ENCODE measurements around the gene CIAO3.
A peak's percentile ranks its signal among the peaks of the same experiment; 100 is the strongest.

The CIAO3 gene

DNA sequence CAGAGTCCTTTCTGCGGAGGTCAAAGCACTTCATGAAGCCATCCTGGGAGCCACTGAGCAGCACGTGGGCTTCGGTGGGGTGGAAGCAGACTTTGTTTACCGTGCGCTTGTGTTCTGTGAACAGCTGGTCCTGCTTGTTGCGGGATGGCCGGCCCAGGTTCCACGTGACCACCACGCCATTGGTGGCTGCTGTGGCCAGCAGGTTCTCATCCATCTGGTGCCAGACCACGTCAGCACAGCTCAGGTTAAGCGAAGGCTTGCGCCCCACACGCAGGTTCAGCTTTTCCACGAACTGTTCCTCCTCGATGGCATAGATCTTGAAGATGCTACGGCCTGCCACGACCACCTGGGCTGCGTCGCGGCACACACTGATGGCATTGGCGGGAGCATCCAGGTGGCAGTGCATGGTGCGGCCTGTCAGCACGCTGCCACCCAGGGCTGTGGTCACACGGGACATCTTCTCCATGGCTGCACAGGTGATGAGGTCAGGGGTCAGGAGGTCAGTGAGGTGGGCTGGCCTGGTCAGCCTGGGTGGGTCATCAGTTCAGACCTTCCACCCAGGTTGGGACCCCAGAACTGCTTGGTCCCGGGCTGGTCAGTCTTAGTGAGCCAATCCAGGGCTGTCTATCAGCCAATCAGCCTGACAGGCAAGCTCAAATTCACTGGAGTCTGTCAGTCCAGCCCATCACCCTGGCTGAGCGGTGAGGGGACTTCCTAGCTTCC lies 51.5 kb downstream of the CIAO3 start:
- TF ChIP-seq TAF1 (IDR thresholded peaks at IDR 0.05; ENCODE audit: borderline replicate concordance, low read depth, low read length) (no peak), POLR2A (IDR thresholded peaks at IDR 0.05; ENCODE audit: low read depth, low read length) (no peak), POLR2AphosphoS5 (IDR thresholded peaks at IDR 0.05; ENCODE audit: low read depth, low read length) (no peak)
- FAIRE-seq (no peak), DNase-seq (ENCODE audit: insufficient read length) (no peak)

DNA sequence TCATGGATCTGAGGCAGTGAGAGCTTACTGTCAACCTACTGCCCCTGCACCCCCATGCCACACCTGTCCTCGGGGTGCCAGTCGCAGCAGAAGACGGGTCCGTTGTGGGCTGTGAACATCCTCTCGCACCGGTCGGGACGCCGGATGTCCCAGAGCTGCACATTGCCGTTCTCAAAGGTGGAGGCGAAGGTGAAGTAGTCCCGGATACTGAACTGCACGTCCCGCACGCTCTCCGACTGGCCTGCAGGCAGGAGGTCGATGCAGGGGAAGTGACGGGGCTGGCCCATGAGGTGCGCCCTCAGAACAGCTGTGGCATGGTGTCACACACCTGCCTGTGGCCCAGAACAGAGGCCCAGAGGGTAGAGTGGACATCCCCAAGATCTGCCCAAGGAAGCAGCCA lies 53.3 kb downstream of the CIAO3 start:
- FAIRE-seq = no peak
- DNase-seq (ENCODE audit: insufficient read length) = no peak
- TF ChIP-seq TAF1 (IDR thresholded peaks at IDR 0.05; ENCODE audit: borderline replicate concordance, low read depth, low read length) = no peak
- no peak for TF ChIP-seq POLR2A (IDR thresholded peaks at IDR 0.05; ENCODE audit: low read depth, low read length)
- no peak for TF ChIP-seq POLR2AphosphoS5 (IDR thresholded peaks at IDR 0.05; ENCODE audit: low read depth, low read length)

DNA sequence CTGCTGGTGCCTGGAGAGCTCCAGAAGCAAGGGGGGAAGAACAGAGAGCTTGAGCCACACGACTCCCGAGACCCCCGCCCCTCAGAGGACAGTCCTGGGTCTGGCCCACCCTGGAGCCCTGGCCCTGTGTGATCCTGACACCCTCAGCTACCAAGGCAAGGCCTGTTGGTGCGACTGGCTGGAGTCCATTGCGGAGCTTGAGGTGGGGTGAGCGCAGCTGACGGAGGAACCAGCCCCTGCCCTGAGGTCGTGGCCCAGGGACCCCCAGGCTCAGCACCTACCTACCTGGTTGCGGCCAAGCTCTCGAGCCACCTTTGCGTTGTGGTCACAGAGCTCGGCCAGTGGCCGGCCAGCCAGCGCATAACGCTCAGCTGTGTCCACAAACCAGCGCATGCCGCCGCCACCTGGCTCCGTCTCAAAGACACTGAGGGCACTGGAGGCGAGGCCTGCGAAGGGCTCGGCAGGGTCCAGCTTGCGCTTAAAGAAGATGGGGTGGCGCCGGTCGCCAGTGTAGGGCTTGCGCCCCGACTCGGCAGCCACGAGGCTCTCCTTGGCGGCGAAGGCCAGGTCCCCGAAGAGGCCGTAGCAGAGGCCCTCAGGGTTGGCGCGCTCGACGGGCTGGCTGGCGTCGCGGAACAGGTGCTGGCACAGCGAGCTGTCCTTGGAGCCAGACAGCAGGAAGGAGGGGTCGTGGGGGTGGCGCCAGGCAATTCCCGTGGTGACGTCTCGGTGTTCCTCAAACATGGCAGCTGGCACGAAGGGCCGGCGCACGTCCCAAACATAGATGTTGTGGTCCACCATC lies 54.1 kb downstream of the CIAO3 start:
- DNase-seq (ENCODE audit: insufficient read length) (no peak), FAIRE-seq (no peak)
- no peak for TF ChIP-seq POLR2AphosphoS5 (IDR thresholded peaks at IDR 0.05; ENCODE audit: low read depth, low read length)
- no peak for TF ChIP-seq POLR2A (IDR thresholded peaks at IDR 0.05; ENCODE audit: low read depth, low read length)
- TF ChIP-seq TAF1 (IDR thresholded peaks at IDR 0.05; ENCODE audit: borderline replicate concordance, low read depth, low read length) = no peak

DNA sequence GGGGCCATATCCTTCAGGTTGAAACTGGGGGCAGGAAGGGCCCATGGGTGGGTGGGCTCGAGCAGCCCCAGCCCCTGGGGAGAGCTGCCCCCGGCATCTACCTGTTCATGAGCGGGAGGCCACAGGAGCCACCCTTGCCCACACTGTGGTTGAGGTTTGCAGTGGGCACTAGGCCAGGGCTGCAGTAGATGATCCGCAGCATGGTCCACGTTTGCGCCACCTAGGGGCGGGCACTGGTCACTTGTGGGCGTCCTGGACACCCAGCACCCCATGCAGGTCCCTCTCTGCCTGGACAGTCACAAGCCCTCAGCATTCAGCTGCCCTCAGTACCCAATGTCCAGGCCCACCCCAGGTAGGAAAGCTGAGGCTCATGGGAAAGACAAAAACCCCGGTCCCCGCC lies 54.8 kb downstream of the CIAO3 start:
- TF ChIP-seq TAF1 (IDR thresholded peaks at IDR 0.05; ENCODE audit: borderline replicate concordance, low read depth, low read length) = no peak
- TF ChIP-seq POLR2AphosphoS5 (IDR thresholded peaks at IDR 0.05; ENCODE audit: low read depth, low read length) = no peak
- TF ChIP-seq POLR2A (IDR thresholded peaks at IDR 0.05; ENCODE audit: low read depth, low read length) = no peak
- DNase-seq (ENCODE audit: insufficient read length) = no peak
- FAIRE-seq = no peak

DNA sequence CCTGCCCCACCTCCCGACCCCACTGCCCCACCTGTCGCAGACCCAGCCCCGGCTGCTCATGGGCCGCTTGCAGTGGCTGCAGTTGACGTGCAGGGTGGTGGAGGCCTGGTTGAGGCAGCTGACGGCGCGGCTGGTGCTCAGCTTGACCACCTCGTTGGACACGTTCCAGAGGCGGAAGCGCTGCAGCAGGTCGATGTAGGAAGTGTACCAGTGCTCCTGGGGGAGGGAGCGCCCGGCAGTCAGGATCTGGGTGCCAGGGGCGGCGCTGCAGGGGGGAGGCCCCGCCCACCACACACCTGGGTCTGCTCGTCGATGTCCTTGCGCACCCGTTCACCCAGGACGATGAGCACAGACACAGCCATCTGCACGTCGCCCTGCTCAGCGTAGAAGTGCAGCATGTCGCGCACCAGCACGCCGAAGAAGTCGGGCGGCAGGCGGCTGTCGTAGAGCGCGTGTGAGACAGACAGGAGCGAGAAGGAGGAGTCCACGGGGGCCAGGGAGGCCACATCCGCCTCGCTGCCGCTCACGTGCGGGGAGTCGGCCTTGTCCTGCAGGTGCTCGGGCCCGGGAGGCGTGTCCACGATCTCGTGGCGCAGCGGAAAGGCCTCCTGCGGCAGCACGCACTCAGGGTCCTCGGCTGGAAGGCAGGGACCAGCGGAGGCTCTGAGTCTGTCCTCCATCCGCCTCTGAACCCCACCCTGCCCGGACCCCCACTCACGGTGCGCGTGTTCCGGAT lies 55.7 kb downstream of the CIAO3 start:
- DNase-seq (ENCODE audit: insufficient read length) (no peak), FAIRE-seq (no peak)
- no peak for TF ChIP-seq POLR2AphosphoS5 (IDR thresholded peaks at IDR 0.05; ENCODE audit: low read depth, low read length)
- TF ChIP-seq TAF1 (IDR thresholded peaks at IDR 0.05; ENCODE audit: borderline replicate concordance, low read depth, low read length) = no peak
- no peak for TF ChIP-seq POLR2A (IDR thresholded peaks at IDR 0.05; ENCODE audit: low read depth, low read length)

DNA sequence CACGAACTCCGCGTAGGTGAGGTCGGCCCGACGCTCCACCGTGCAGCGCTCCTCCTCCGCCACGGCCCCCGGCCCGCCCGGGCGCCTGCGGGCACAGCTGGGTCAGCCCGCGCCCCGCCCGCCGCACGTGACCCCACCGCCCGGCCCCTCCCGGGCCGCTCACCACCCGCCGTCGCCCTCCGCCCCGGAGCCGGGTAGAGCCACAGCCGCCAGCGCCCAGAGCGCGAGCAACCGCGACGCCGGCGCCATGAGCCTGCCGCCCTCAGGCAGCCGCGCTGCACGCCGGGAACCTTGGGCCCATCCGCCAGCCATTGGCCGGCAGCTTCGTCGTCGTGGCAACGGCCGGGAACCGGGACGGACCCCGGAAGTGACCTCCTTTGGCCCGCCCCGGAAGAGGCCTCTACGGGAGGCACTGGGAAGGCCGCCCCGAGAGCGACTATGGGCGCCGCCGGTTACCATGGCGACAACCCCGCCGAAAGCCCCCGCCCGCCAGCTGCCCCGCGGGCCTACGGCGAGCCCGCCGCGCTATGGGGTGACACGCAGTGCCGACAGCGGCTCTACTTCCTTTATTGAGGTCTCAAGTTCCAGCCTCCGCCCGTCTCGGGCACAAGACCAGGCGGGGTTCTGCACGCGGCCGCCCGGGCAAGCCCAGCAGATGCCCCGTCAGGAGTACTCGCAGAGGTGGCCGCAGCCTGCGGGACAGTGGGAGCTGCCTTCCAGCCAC lies 56.6 kb downstream of the CIAO3 start, which contains the start of gene JMJD8:
JMJD8 (minus strand) TSS at position 264 of the 724 bp plus-strand sequence; CDS start at position 249, 15 bp downstream.
- peak; percentile 90 for TF ChIP-seq POLR2AphosphoS5 (IDR thresholded peaks at IDR 0.05; ENCODE audit: low read depth, low read length)
- peak; percentile 97 for TF ChIP-seq POLR2A (IDR thresholded peaks at IDR 0.05; ENCODE audit: low read depth, low read length)
- peak; percentile 85 for TF ChIP-seq TAF1 (IDR thresholded peaks at IDR 0.05; ENCODE audit: borderline replicate concordance, low read depth, low read length)
- peak; percentile 97 for FAIRE-seq
- peak; percentile 100 for DNase-seq (ENCODE audit: insufficient read length)

DNA sequence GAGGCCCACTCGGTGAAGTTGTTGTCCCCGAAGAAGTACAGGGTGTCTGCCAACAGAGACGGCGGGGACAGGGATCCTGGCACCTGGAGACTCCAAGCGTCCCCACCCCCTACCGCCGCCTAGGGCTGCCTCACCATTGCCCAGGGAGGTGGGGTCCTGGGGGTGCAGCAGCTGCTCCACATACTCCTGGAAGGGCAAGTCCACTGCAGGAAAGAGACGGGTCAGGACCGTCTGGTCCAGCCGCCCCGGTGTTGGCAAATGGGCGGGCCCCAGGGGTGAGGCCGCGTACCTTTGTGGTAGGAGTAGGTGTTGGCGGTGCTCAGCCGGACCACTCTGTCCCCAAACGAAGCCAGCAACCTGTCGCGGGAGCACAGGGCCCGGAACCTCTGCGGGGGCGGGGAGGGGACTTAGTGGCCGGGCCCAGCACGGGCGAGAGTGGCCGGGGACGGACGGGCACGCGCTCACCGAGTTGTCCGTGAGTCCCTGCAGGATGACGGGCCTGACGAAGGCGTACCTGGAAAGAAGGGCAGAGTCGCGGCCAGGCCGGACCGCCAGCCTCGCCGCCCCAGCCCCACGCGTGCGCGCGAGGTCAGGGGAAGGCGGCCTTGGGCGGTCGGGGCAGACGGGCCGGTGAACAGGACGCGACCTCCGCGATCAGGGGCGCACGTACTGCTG lies 57.3 kb downstream of the CIAO3 start:
- no peak for TF ChIP-seq TAF1 (IDR thresholded peaks at IDR 0.05; ENCODE audit: borderline replicate concordance, low read depth, low read length)
- no peak for TF ChIP-seq POLR2AphosphoS5 (IDR thresholded peaks at IDR 0.05; ENCODE audit: low read depth, low read length)
- TF ChIP-seq POLR2A (IDR thresholded peaks at IDR 0.05; ENCODE audit: low read depth, low read length) = no peak
- FAIRE-seq = no peak
- DNase-seq (ENCODE audit: insufficient read length) = no peak

DNA sequence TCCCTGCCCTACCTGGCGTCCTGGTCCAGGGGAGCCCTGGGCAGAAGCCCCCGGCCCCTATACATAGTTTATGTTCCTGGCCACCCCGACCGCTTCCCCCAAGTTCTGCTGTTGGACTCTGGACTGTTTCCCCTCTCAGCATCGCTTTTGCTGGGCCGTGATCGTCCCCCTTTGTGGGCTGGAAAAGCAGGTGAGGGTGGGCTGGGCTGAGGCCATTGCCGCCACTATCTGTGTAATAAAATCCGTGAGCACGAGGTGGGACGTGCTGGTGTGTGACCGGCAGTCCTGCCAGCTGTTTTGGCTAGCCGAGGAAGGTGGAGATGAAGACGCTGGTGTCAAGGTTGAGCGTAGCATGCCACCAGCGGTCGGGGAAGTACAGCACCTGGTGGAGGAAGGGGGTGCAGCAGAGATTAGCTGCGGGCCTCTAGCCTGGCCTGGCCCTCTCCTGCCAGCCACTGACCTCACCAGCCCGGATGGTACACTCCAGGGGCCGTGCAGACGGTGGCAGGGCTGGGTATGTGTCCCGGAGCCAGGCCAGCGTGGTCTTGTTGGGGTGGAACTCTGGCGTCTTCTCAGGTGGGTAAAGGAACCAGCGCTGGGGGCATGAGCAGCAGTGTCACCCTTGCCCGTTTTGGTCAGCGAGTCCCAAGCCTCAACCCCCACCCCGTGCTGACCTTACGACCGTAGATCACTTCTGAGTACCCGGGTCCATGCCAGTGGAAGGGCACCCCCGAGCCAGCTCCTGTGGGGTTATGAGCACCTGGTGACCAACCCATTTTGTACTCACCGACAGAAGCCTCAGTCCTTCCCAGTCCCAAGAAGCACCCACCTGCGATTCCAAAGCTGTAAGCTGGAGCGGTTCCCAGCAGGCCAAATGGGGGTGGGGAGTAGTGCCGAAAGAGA lies 58.1 kb downstream of the CIAO3 start:
- DNase-seq (ENCODE audit: insufficient read length) = no peak
- FAIRE-seq = no peak
- no peak for TF ChIP-seq POLR2AphosphoS5 (IDR thresholded peaks at IDR 0.05; ENCODE audit: low read depth, low read length)
- TF ChIP-seq POLR2A (IDR thresholded peaks at IDR 0.05; ENCODE audit: low read depth, low read length) = no peak
- no peak for TF ChIP-seq TAF1 (IDR thresholded peaks at IDR 0.05; ENCODE audit: borderline replicate concordance, low read depth, low read length)

DNA sequence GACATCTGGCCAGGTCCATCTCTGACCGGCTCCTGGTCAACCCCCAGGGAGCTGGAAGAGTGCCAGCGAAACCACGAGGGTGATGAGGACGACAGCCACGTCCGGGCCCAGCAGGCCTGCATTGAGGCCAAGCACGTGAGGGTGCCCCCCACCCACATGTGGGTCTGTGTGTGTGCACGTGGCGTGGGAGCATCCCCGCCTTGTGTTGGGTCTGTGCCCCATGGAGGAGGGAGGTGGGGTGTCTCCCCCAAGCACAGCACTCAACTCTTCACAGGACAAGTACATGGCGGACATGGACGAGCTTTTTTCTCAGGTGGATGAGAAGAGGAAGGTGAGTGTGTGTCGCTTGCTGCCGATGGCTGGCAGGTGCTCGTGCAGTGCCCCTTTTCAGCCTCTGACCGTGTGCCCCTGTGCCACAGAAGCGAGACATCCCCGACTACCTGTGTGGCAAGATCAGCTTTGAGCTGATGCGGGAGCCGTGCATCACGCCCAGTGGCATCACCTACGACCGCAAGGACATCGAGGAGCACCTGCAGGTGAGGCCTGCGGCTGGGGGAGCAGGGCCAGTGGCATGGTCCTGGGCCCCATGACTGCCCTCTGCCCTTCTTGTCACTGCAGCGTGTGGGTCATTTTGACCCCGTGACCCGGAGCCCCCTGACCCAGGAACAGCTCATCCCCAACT lies 58.9 kb downstream of the CIAO3 start:
- FAIRE-seq = no peak
- TF ChIP-seq POLR2AphosphoS5 (IDR thresholded peaks at IDR 0.05; ENCODE audit: low read depth, low read length) = peak; percentile 60; the same call in 1 of the 2 replicates
- TF ChIP-seq TAF1 (IDR thresholded peaks at IDR 0.05; ENCODE audit: borderline replicate concordance, low read depth, low read length) = no peak
- no peak for TF ChIP-seq POLR2A (IDR thresholded peaks at IDR 0.05; ENCODE audit: low read depth, low read length)
- DNase-seq (ENCODE audit: insufficient read length) = no peak
